Activated CD8-positive, alpha-beta memory T cell treated with anti-CD3 and anti-CD28 coated beads, Interleukin-2, amount 10 ng/mL, durations not matched to agents 7 days and 5 days (primary cell): ENCODE data around the gene MEOX2. TPM values are rescaled to one million over a fixed set of nuclear protein-coding genes. Genes with fewer than 3 reads are reported as not detected.

ENCODE experiments used
- ATAC-seq: fragments of 150-1000 bp; cut with Tn5 transposase; one replicate; pipeline ENCODE4 v1.10.0; 2021; ENCODE audit warnings: moderate library complexity
- CTCF ChIA-PET: fragments of 350-600 bp; sonication (Branson Sonifier 250); formaldehyde crosslinking; loops from one replicate; lab custom pipeline; 2021; ENCODE audit warnings: antibody characterized with exemption; lab: Charles Lee
- DNase-seq: peaks from one replicate; pipeline ENCODE4 v3.0.0-alpha.2; 2020
- H3K27ac Mint-ChIP-seq: one replicate; pipeline ENCODE4 v1.8.0; 2021; ENCODE audit warnings: mild to moderate bottlenecking, mixed read lengths
- H3K27me3 Mint-ChIP-seq: one replicate; pipeline ENCODE4 v1.8.0; 2021; ENCODE audit warnings: mixed read lengths
- H3K36me3 Mint-ChIP-seq: one replicate; pipeline ENCODE4 v1.8.0; 2021; ENCODE audit warnings: mild to moderate bottlenecking, mixed read lengths
- H3K4me1 Mint-ChIP-seq: one replicate; pipeline ENCODE4 v1.8.0; 2021; ENCODE audit warnings: mixed read lengths
- H3K4me3 Mint-ChIP-seq: one replicate; pipeline ENCODE4 v1.8.0; 2021; ENCODE audit warnings: mild to moderate bottlenecking, moderate library complexity, mixed read lengths
- H3K9me3 Mint-ChIP-seq: one replicate; pipeline ENCODE4 v1.8.0; 2022; ENCODE audit warnings: low read depth, mixed read lengths
- total RNA-seq, 2 experiments: library from RNA; stranded (reverse); gene quantifications; one replicate each; pipeline ENCODE4 v1.2.3, GENCODE V29; 2021

Gene MEOX2
- total RNA-seq, 2 experiments from 2014 or later, result not detected

DNA sequence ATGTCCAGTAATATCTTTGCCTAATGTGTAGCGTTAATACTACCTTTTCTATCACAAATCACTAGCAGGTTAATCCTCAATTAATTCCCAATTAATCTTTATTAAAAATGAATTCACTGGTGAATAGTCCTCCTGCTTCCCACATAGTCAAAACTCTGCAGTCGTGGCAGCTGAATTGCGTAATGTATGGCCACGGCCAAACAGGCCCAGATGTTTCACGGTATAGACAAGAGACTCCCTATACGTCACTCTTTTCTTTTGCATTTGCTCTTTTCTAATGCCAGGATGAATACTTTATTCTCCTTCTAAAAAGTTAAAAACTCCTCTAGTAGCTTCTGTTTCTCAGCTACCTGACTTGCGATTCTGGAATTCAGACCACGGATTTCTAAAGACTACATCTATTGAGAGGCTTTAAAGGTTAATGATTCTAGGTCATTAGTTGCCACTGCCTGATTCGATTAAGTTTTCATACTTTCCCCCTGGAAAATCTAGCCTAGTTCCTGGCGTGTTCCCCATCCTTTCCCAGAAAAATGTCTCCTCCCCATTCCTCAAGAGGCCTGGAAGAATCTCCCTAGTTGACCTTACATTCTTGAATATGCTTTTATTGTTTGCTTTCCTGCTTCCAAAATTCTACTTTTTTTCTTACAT is 16.9 kb downstream of the MEOX2 start:
- no peaks in the 10 kb centered on the region for H3K36me3 Mint-ChIP-seq
- no peak overlapping the region for H3K4me3 Mint-ChIP-seq
- H3K27me3 Mint-ChIP-seq, result no peaks in the 10 kb centered on the region
- DNase-seq (no peak), ATAC-seq (no peak)
- H3K27ac Mint-ChIP-seq, result no peak overlapping the region
- CTCF ChIA-PET, result no interaction called here
- H3K9me3 Mint-ChIP-seq, result peaks cover 4% of the 10 kb centered on the region
- H3K4me1 Mint-ChIP-seq, result no peaks in the 10 kb centered on the region

DNA sequence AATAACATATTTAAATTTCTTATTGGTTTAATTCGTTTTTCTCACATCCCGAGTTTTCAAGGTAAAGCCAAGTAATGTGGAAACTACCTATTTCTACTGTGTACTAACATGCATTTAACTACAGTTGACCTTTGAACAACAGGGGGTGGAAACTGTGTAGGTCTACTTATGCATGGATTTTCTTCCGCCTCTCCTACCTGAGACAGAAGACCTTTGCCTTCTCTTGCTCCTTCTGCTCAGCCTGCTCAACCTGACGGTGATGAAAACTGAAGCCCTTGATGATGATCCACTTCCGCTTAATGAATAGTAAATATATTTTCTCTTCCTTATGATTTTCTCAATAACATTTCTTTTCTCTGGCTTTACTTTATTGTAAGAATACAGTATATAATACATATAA is 18.5 kb downstream of the MEOX2 start:
- no peak overlapping the region for H3K27ac Mint-ChIP-seq
- CTCF ChIA-PET, result no interaction called here
- no peaks in the 10 kb centered on the region for H3K27me3 Mint-ChIP-seq
- no peak overlapping the region for H3K4me3 Mint-ChIP-seq
- no peaks in the 10 kb centered on the region for H3K36me3 Mint-ChIP-seq
- H3K9me3 Mint-ChIP-seq, result peaks cover 4% of the 10 kb centered on the region
- no peak for DNase-seq
- no peaks in the 10 kb centered on the region for H3K4me1 Mint-ChIP-seq
- ATAC-seq, result no peak

GRCh38 chr7:15662451-15662850 is 24.0 kb downstream of the MEOX2 start:
- Mint-ChIP-seq H3K36me3 (no peaks in the 10 kb centered on the region), H3K4me3 (no peak overlapping the region), H3K9me3 (no peaks in the 10 kb centered on the region), H3K27ac (no peak overlapping the region), H3K27me3 (no peaks in the 10 kb centered on the region), H3K4me1 (no peaks in the 10 kb centered on the region)
- DNase-seq (no peak), ATAC-seq (no peak)
- CTCF ChIA-PET, result no interaction called here

- H3K27ac Mint-ChIP-seq, result no peak overlapping the region
- ATAC-seq (no peak), DNase-seq (no peak)
- no peaks in the 10 kb centered on the region for H3K4me1 Mint-ChIP-seq
- H3K27me3 Mint-ChIP-seq, result no peaks in the 10 kb centered on the region
- CTCF ChIA-PET, result no interaction called here
- no peaks in the 10 kb centered on the region for H3K36me3 Mint-ChIP-seq
- peaks cover 5% of the 10 kb centered on the region for H3K9me3 Mint-ChIP-seq
- H3K4me3 Mint-ChIP-seq, result no peak overlapping the region
These were observed 28.2 kb downstream of the MEOX2 start for GRCh38 chr7:15658247-15658646.

DNA sequence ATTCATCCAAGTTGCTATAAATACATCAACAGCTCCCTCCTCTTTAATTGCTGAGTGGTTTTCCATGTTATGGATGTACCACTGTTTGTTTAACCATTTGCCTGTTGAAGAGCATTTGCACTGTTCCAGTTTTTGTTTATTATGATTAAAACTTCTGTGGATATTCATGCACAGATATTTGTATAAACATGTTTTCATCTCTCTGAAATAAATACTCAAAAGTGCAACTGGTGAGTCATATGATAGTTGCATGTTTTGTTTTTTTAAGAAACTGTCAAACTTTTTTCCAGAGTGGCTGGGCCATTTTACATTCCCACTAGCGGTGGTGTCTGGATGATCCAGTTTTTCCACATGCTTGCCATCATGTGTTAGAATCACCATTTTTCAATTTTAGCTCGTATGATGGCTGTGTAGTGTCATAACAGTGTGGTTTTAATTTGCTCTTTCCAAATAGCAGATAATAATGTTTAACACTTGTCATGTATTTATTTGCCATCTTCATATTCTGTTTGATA is 33.6 kb downstream of the MEOX2 start:
- peaks cover 12% of the 10 kb centered on the region for H3K9me3 Mint-ChIP-seq
- no peak for ATAC-seq
- H3K4me3 Mint-ChIP-seq, result no peak overlapping the region

GRCh38 chr7:15651693-15652092 is 34.8 kb downstream of the MEOX2 start:
- no peaks in the 10 kb centered on the region for H3K36me3 Mint-ChIP-seq
- CTCF ChIA-PET, result no interaction called here
- H3K9me3 Mint-ChIP-seq, result peaks cover 7% of the 10 kb centered on the region
- H3K4me3 Mint-ChIP-seq, result no peak overlapping the region
- DNase-seq (no peak), ATAC-seq (no peak)
- no peaks in the 10 kb centered on the region for H3K27me3 Mint-ChIP-seq
- H3K27ac Mint-ChIP-seq, result no peak overlapping the region
- no peaks in the 10 kb centered on the region for H3K4me1 Mint-ChIP-seq

More for the DNA sequence above, 33.6 kb downstream of the MEOX2 start:
- Mint-ChIP-seq H3K27me3 (no peaks in the 10 kb centered on the region), H3K4me1 (no peaks in the 10 kb centered on the region), H3K36me3 (no peaks in the 10 kb centered on the region), H3K27ac (no peak overlapping the region)
- CTCF ChIA-PET, result no interaction called here
- DNase-seq, result no peak

GRCh38 chr7:15650787-15651186 is 35.7 kb downstream of the MEOX2 start:
- no peak for DNase-seq
- H3K36me3 Mint-ChIP-seq, result no peaks in the 10 kb centered on the region
- CTCF ChIA-PET, result no interaction called here

GRCh38 chr7:15648461-15648961 is 38.0 kb downstream of the MEOX2 start:
- H3K4me3 Mint-ChIP-seq, result no peak overlapping the region
- H3K36me3 Mint-ChIP-seq, result no peaks in the 10 kb centered on the region
- CTCF ChIA-PET, result no interaction called here
- H3K27ac Mint-ChIP-seq, result no peak overlapping the region
- H3K4me1 Mint-ChIP-seq, result no peaks in the 10 kb centered on the region
- no peak for DNase-seq
- no peak for ATAC-seq
- H3K9me3 Mint-ChIP-seq, result peaks cover 7% of the 10 kb centered on the region
- H3K27me3 Mint-ChIP-seq, result no peaks in the 10 kb centered on the region

More at GRCh38 chr7:15650787-15651186, 35.7 kb downstream of the MEOX2 start:
- ATAC-seq, result no peak
- peaks cover 7% of the 10 kb centered on the region for H3K9me3 Mint-ChIP-seq
- no peaks in the 10 kb centered on the region for H3K4me1 Mint-ChIP-seq
- no peaks in the 10 kb centered on the region for H3K27me3 Mint-ChIP-seq
- no peak overlapping the region for H3K27ac Mint-ChIP-seq
- H3K4me3 Mint-ChIP-seq, result no peak overlapping the region

DNA sequence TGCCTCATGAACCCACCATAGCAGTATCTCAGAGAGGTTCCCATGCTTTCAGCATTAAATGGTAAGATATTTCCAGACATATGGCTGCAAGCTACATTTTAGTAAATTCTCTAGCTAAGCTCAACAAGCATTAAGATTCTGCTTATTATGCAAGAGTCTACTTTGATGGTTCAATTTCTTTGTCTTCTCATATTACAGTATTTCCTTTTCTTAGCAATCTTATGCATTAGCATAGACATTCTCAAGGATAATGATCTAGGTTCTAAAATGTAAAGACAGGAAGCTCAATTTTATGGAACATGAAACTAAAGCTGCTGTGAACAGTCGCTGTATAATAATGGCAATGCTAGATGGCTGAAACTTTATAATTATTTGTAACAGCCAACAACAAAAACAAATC is 39.2 kb downstream of the MEOX2 start:
- no peak overlapping the region for H3K4me3 Mint-ChIP-seq
- H3K27ac Mint-ChIP-seq, result no peak overlapping the region

DNA sequence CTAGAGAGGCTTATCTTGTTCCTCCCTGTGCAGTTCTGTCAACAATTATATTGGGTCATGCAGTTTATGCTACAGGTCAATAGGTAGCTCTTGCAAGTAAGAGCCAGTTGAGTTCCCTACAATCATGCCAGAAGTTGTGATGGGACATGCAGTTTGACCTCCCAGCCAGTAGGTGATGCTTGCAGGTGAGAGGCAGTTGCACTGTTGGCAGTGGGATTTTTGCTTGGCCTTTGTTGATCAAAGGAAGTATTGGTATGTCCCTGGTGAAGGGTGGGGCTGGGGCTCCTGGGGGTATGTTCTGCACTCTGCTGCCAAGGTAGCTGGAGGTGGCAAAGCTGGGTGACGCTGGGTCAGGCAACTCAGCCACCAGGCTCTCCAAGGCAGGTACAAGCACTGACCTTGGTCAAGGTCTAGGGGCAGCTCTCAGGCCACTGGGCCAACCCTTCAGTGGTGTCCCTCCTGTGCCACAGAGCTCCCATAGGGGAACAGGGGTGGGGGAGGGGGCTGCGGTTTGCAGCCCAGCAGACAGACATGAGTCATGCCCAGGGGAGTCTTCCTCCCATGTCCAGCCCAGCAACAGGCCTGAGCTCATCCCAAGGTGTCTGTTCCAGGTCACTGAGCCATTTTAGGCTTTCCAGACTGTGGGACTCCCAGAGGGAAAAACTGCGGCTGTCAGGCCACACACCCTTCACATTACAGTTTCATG is 43.3 kb downstream of the MEOX2 start:
- DNase-seq (no peak), ATAC-seq (no peak)
- Mint-ChIP-seq H3K9me3 (peaks cover 21% of the 10 kb centered on the region), H3K27me3 (no peaks in the 10 kb centered on the region), H3K36me3 (no peaks in the 10 kb centered on the region), H3K4me3 (no peak overlapping the region), H3K27ac (no peak overlapping the region), H3K4me1 (no peaks in the 10 kb centered on the region)
- CTCF ChIA-PET, result no interaction called here

More for the DNA sequence above, 39.2 kb downstream of the MEOX2 start:
- no peaks in the 10 kb centered on the region for H3K36me3 Mint-ChIP-seq
- CTCF ChIA-PET, result no interaction called here
- ATAC-seq (no peak), DNase-seq (no peak)
- H3K27me3 Mint-ChIP-seq, result no peaks in the 10 kb centered on the region
- H3K9me3 Mint-ChIP-seq, result peaks cover 14% of the 10 kb centered on the region
- no peaks in the 10 kb centered on the region for H3K4me1 Mint-ChIP-seq

DNA sequence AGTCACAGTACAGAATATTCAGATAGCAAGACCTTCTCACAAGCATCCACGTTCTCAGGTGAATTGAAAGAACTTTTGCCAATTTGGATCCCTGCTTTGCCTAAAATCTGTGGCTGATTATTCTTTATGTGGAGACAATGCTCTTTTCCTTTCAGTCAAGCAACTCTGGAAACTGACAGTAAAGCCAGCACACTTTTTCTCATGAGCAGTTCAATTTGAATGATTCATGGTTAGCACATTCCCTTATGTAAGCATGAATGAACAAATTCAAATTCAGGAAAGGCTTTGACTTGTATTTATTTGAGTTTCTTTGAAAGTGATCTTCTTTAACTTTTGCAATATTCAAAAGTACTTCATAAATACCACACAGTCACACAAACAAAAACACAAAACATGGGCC is 57.6 kb downstream of the MEOX2 start:
- Mint-ChIP-seq H3K4me3 (no peak overlapping the region), H3K36me3 (no peaks in the 10 kb centered on the region), H3K27ac (no peak overlapping the region), H3K9me3 (peaks cover 4% of the 10 kb centered on the region), H3K27me3 (no peaks in the 10 kb centered on the region), H3K4me1 (no peaks in the 10 kb centered on the region)
- CTCF ChIA-PET, result no interaction called here
- DNase-seq, result no peak
- no peak for ATAC-seq

DNA sequence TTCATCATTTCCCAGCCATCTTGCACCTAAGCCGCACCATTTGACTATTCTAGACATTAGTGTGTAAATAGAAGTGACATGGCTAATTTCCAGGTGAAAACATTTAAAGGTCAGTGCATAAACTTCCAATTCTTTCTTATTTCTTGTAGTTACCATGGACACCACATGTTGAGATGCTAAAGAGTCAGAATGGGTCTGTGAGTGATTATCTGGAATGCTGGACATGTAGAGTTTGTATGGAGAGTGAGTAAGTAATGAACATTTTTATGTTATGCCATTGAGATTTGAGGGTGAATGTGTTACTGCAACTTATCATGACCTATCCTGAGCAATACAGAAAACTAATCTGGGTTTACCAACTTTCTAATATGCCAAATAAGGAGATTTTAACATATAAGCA is 60.4 kb downstream of the MEOX2 start:
- H3K27me3 Mint-ChIP-seq, result no peaks in the 10 kb centered on the region
- H3K36me3 Mint-ChIP-seq, result no peaks in the 10 kb centered on the region
- no peak overlapping the region for H3K4me3 Mint-ChIP-seq
- peaks cover 4% of the 10 kb centered on the region for H3K9me3 Mint-ChIP-seq
- ATAC-seq (no peak), DNase-seq (no peak)
- H3K27ac Mint-ChIP-seq, result no peak overlapping the region
- CTCF ChIA-PET, result no interaction called here
- H3K4me1 Mint-ChIP-seq, result no peaks in the 10 kb centered on the region

- H3K27me3 Mint-ChIP-seq, result no peaks in the 10 kb centered on the region
- no peak for DNase-seq
- no peak for ATAC-seq
- H3K27ac Mint-ChIP-seq, result no peak overlapping the region
- peaks cover 4% of the 10 kb centered on the region for H3K9me3 Mint-ChIP-seq
- no peak overlapping the region for H3K4me3 Mint-ChIP-seq
- CTCF ChIA-PET, result no interaction called here
- H3K4me1 Mint-ChIP-seq, result no peaks in the 10 kb centered on the region
- H3K36me3 Mint-ChIP-seq, result no peaks in the 10 kb centered on the region
These were observed 61.0 kb downstream of the MEOX2 start for GRCh38 chr7:15625466-15625865.

- no peak overlapping the region for H3K27ac Mint-ChIP-seq
- CTCF ChIA-PET, result no interaction called here
- no peaks in the 10 kb centered on the region for H3K4me1 Mint-ChIP-seq
- no peaks in the 10 kb centered on the region for H3K27me3 Mint-ChIP-seq
- no peak overlapping the region for H3K4me3 Mint-ChIP-seq
- no peak for ATAC-seq
- peaks cover 2% of the 10 kb centered on the region for H3K9me3 Mint-ChIP-seq
- no peak for DNase-seq
- no peaks in the 10 kb centered on the region for H3K36me3 Mint-ChIP-seq
These were observed 65.0 kb downstream of the MEOX2 start for GRCh38 chr7:15621468-15621867.
